Astrocyte (in vitro differentiated cells and primary cell): Measurements from ENCODE around the gene YIPF3.

Experiments
- EZH2 ChIP-seq: IDR thresholded peaks from 2 replicates; pipeline ENCODE4 v1.6.1; 2012; ENCODE audit warnings: mild to moderate bottlenecking, low read length, inconsistent platforms; ENCODE audit not compliant: insufficient read depth
- TF ChIP-seq, protein P1 (sequence below): IDR thresholded peaks from 2 replicates; pipeline ENCODE4 v1.5.1; 2011; ENCODE audit warnings: low read depth, mild to moderate bottlenecking, inconsistent platforms, low read length, moderate library complexity; ENCODE audit not compliant: insufficient read depth

DNA sequence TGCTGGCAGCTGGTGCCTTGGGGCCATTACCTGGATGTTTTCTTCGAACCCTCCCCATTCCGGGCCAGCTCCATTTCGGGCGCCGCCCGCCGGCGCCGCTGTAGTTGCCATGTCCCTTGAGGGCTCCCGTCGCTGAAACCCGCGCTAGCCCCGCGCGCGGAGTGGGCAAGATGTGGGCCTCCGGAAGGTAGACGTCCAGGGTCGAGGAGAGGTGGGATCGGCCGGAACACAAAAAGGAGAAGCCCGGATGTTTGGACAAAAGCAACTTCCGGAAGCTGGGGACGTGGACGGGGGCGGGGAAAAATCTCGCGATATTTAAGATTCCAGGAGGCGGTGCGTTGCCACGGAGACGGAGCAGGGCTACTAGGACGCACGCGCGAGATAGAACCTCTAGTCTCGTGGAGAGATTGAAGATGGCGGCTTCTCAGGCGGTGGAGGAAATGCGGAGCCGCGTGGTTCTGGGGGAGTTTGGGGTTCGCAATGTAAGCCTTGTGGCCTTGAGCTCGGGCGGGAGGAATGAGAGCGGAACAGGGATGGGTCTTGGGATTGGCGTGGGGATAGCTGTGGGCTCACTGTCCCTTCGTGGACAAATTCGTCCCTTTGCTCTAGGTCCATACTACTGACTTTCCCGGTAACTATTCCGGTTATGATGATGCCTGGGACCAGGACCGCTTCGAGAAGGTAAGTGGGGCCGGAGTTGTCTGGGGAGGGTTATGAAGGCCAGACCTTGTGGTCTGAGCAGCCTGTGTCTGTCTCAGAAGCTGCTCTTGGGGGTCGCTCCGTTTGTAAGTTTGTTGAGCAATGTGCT is at the start of gene YIPF3, which contains the start of gene POLR1C:
- TF ChIP-seq, protein P1, sequence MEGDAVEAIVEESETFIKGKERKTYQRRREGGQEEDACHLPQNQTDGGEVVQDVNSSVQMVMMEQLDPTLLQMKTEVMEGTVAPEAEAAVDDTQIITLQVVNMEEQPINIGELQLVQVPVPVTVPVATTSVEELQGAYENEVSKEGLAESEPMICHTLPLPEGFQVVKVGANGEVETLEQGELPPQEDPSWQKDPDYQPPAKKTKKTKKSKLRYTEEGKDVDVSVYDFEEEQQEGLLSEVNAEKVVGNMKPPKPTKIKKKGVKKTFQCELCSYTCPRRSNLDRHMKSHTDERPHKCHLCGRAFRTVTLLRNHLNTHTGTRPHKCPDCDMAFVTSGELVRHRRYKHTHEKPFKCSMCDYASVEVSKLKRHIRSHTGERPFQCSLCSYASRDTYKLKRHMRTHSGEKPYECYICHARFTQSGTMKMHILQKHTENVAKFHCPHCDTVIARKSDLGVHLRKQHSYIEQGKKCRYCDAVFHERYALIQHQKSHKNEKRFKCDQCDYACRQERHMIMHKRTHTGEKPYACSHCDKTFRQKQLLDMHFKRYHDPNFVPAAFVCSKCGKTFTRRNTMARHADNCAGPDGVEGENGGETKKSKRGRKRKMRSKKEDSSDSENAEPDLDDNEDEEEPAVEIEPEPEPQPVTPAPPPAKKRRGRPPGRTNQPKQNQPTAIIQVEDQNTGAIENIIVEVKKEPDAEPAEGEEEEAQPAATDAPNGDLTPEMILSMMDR, result no peak
- TF ChIP-seq EZH2, result no peak
